PFSK-1 (cell line): ENCODE measurements around the gene PIGZ.

Experiments used
- FOXP2 ChIP-seq: optimal IDR thresholded peaks from 2 replicates; pipeline ENCODE3; 2011; ENCODE audit warnings: borderline replicate concordance, control low read depth, inconsistent platforms; ENCODE audit not compliant: insufficient read depth; ENCODE audit errors: extremely low read length, extremely low read depth
- POLR2AphosphoS5 ChIP-seq: IDR thresholded peaks from 2 replicates; pipeline ENCODE4 v1.6.1; 2012; ENCODE audit warnings: low read depth, mild to moderate bottlenecking, control low read depth, low read length, moderate library complexity
- REST ChIP-seq, 2 experiments: IDR thresholded peaks; 2 replicates each; pipeline versions ENCODE4 v1.6.1 to v1.8.0; 2011 to 2012; ENCODE audit warnings: low read depth in 2 of 2, low read length in 2 of 2, control low read depth in 1 of 2, inconsistent platforms in 1 of 2, mild to moderate bottlenecking in 1 of 2, moderate library complexity in 1 of 2; ENCODE audit not compliant: insufficient read depth in 1 of 2
- SIN3A ChIP-seq: IDR thresholded peaks from 2 replicates; pipeline ENCODE4 v1.6.1; 2012; ENCODE audit warnings: mild to moderate bottlenecking, low read length, moderate library complexity, borderline replicate concordance; ENCODE audit not compliant: insufficient read depth
- TAF1 ChIP-seq: IDR thresholded peaks from 2 replicates; pipeline ENCODE4 v1.6.1; 2012; ENCODE audit warnings: low read length, control low read depth, borderline replicate concordance; ENCODE audit not compliant: insufficient read depth

The PIGZ gene

DNA sequence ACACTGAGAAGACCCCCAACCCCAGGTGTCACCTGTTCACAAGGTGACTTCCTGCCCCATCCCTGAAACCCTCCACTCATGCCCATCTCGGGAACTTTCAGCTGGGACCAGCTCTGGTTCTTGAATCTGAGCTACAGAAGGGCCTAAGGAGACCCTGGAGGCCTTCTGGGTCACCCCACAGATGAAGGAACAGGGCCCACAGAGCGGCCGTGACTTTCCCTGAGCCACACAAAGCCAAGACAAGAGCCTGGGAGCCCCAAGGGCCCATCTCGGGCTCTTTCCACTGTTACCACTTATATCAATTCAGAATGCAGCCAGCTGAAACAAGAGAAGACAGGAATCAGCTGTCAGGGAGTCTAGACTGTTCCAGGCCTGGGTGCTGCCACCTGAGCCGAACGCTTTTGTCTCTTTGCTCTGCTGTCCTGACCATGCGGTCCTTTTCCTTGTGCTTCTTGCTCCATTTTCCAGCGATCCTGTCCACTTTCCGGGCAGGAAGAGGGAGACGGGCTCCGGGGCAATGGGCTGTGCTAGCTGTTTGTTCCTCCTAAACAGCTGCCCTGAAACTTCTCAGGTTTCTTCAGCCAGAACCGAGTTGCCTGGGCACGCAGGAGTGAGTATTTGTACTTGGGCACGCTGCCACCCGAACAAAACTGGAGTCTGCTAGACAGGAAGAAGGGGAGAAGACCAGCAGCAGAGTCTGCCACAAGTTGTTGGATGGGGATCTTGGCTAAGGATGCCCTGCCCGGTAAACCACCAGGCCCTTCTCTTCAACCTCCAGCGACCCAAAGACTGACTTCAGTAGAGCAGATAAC is 28.0 kb upstream of the PIGZ start:
- TF ChIP-seq REST (IDR thresholded peaks at IDR 0.05; ENCODE audit: insufficient read depth in 1 of 2, low read depth in 2 of 2, low read length in 2 of 2) = no peak

- TF ChIP-seq REST (IDR thresholded peaks at IDR 0.05; ENCODE audit: insufficient read depth in 1 of 2, low read depth in 2 of 2, low read length in 2 of 2) (no peak), TAF1 (no peak), SIN3A (no peak), FOXP2 (no peak), POLR2AphosphoS5 (no peak)
These were observed 27.2 kb upstream of the PIGZ start for GRCh38 chr3:196995646-196996355.

GRCh38 chr3:196995027-196995426 is 26.4 kb upstream of the PIGZ start:
- no peak for TF ChIP-seq POLR2AphosphoS5

DNA sequence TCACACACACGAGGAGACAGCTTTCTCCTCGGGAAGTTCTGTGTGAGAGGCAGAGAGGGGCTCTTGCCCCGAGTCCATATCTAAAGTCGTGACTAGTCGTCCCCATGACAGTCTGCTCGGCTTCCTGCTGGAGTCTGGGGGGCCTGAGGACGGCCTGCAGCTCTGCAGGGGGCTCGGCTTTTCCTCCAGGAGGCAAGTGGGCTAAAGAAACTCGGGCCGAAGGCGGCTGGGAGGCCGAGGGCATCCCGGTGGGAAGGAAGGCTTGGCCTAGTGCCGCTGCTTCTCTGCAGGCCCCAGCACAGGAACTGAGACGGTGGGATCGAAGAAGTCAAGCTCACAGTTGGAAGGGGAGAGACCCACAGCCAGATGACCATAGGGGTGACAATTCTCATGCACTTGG is 25.4 kb upstream of the PIGZ start:
- no peak for TF ChIP-seq SIN3A
- TF ChIP-seq POLR2AphosphoS5 = no peak
- no peak for TF ChIP-seq REST (IDR thresholded peaks at IDR 0.05; ENCODE audit: insufficient read depth in 1 of 2, low read depth in 2 of 2, low read length in 2 of 2)

- TF ChIP-seq TAF1 (no peak), POLR2AphosphoS5 (no peak), REST (IDR thresholded peaks at IDR 0.05; ENCODE audit: insufficient read depth in 1 of 2, low read depth in 2 of 2, low read length in 2 of 2) (no peak), FOXP2 (no peak), SIN3A (no peak)
These were observed 23.9 kb upstream of the PIGZ start for GRCh38 chr3:196992461-196993065.
